Measurements from ENCODE around the gene MIB2.

GRCh38 chr1:1600861-1601563 lies 14.3 kb upstream of the MIB2 start:
- TF ChIP-seq, protein P1, sequence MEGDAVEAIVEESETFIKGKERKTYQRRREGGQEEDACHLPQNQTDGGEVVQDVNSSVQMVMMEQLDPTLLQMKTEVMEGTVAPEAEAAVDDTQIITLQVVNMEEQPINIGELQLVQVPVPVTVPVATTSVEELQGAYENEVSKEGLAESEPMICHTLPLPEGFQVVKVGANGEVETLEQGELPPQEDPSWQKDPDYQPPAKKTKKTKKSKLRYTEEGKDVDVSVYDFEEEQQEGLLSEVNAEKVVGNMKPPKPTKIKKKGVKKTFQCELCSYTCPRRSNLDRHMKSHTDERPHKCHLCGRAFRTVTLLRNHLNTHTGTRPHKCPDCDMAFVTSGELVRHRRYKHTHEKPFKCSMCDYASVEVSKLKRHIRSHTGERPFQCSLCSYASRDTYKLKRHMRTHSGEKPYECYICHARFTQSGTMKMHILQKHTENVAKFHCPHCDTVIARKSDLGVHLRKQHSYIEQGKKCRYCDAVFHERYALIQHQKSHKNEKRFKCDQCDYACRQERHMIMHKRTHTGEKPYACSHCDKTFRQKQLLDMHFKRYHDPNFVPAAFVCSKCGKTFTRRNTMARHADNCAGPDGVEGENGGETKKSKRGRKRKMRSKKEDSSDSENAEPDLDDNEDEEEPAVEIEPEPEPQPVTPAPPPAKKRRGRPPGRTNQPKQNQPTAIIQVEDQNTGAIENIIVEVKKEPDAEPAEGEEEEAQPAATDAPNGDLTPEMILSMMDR (IDR thresholded peaks at IDR 0.05) = no peak
- no peak for TF ChIP-seq EZH2 (IDR thresholded peaks at IDR 0.05; ENCODE audit: borderline replicate concordance, insufficient read depth, low read depth, low read length, poor library complexity, severe bottlenecking)

All from B cell (primary cell).